Right lobe of liver (tissue), 6 donors: ENCODE measurements around the gene ADGRV1. TPM values are rescaled to one million over a fixed set of nuclear protein-coding genes. Genes with fewer than 3 reads are reported as not detected.

Experiments used
- ATAC-seq, 4 donors: fragments of 200-7000 bp; cut with Tn5 transposase; one replicate each; pipeline ENCODE4 v1.9.1; 2020; ENCODE audit warnings: mild to moderate bottlenecking in 4 of 4, moderate library complexity in 4 of 4
- DNase-seq, 3 donors: peaks; one replicate each; pipeline ENCODE4 v3.0.0-alpha.2; 2020
- H3K27ac ChIP-seq, 3 donors: fragments of 200-600 bp; one replicate each; pipeline ENCODE4 v1.8.0; 2022
- H3K27me3 ChIP-seq, 2 donors: fragments of 200-600 bp; one replicate each; pipeline ENCODE4 v1.8.0; 2022
- H3K36me3 ChIP-seq, 4 donors: fragments of 200-600 bp; sonication (generic) in 1 of 4; one replicate each; pipeline versions ENCODE4 v1.5.1 to v1.8.0; 2017 to 2022; ENCODE audit warnings: control low read depth in 1 of 4
- H3K4me1 ChIP-seq, 4 donors: fragments of 200-600 bp; sonication (generic) in 1 of 4; one replicate each; pipeline versions ENCODE4 v1.5.1 to v1.8.0; 2017 to 2022; ENCODE audit warnings: control low read depth in 1 of 4
- H3K4me3 ChIP-seq, 3 donors: fragments of 200-600 bp; one replicate each; pipeline ENCODE4 v1.8.0; 2022
- H3K9me3 ChIP-seq, 4 donors: fragments of 200-600 bp; sonication (generic) in 1 of 4; one replicate each; pipeline versions ENCODE4 v1.5.1 to v1.8.0; 2017 to 2022; ENCODE audit warnings: control low read depth in 1 of 4
- POLR2A ChIP-seq: fragments of 450-650 bp; IDR thresholded peaks from one replicate; pipeline ENCODE4 v1.6.1; 2017; ENCODE audit warnings: antibody characterized with exemption, mild to moderate bottlenecking
- WGBS: methylation state at CpG from one replicate; pipeline ENCODE4 v1.1.6; 2018; ENCODE audit warnings: low coverage, low lambda C conversion rate; ENCODE audit not compliant: insufficient coverage; ENCODE audit errors: missing lambda C conversion rate; 5-methylcytosine and 5-hydroxymethylcytosine counted together
- intact Hi-C, 2 donors: fragments of 100-400 bp; cut with DNase I; formaldehyde crosslinking; loops; one replicate each; pipeline versions ENCODE4 v1.11.2 to v1.14.1; 2022
- total RNA-seq, 6 experiments: library from RNA; depleted of rRNA in 2 of 6; stranded (reverse); fragments of >200 nt in 2 of 6; fragmentation: NEBNext Ultra II Directional in 3 of 6; extraction: Animal tissue kit (Norgen Biotek cat#: 25700) in 3 of 6; gene quantifications; one replicate each; pipeline versions ENCODE4 v1.1.0 to v1.2.4, GENCODE V29; 2016 to 2023
- TF ChIP-seq, protein P1 (sequence below), 4 donors: fragments of 200-600 bp in 3 of 4; fragments of 450-650 bp in 1 of 4; IDR thresholded peaks; one replicate each; pipeline versions ENCODE4 v1.5.1 to v1.8.0; 2016 to 2022; ENCODE audit warnings: antibody characterized with exemption in 4 of 4, mild to moderate bottlenecking in 2 of 4
- donor health status: DM: no; HTN: yes; CAD: no.
- donor health status: DM: no; HTN: no; CAD: no.
- donor health status: DM: no; HTN: no; CAD: no.
- donor health status: DM: no; HTN: yes; CAD: no.
- donor health status: DM: no; HTN: yes; CAD: no.

The ADGRV1 gene
- total RNA-seq, 6 experiments from 2014 or later, result 4.5 to 15.9 (median 7.4) TPM

DNA sequence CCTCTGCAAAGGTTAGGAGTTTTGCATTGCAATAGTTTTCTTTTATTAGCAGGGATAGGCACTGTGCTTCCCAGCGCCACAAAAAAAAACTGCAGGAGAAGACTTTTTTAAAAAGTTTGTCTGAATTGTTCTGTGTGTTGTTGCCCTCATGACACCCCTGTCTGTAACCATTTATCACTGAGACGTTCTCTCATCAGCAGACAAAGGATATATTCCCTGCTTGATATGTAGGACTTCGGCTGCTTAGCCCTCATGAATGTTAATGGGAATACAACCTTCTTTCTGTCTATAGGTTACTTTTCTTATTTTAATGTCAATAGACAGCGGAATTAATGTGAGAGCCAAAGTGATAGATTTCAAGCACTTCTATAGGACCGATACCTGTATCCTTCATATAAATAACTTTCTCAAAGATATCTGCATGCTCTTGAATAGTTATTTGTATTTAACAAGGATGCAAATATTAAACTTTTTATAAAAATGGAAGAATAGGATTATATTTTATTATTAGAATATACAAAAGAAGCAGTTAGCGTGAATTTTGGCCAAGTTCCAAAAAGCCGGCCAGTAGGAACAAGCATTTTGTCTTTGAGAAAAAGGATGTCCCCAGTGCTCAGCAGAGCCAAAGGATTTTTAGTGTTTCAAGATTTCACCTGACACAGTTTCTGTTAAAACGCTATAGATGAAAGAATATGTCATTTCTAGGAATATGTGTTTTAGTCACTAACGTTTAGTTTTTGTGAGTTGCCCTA, 27.7 kb upstream of the ADGRV1 start:
- 37% methylated on average over 9 of the region's 9 CpGs for WGBS
- peaks cover 0 to 28% (median 5%) of the 10 kb centered on the region in 4 donors for H3K4me1 ChIP-seq
- peak overlapping the region in 2 of 3 donors; percentile 83 to 85 for H3K4me3 ChIP-seq
- H3K36me3 ChIP-seq, result no peaks in the 10 kb centered on the region
- intact Hi-C loops, result no loop called here
- no peaks in the 10 kb centered on the region for H3K27me3 ChIP-seq
- no peak overlapping the region for H3K27ac ChIP-seq
- TF ChIP-seq POLR2A, result no peak
- TF ChIP-seq, protein P1, sequence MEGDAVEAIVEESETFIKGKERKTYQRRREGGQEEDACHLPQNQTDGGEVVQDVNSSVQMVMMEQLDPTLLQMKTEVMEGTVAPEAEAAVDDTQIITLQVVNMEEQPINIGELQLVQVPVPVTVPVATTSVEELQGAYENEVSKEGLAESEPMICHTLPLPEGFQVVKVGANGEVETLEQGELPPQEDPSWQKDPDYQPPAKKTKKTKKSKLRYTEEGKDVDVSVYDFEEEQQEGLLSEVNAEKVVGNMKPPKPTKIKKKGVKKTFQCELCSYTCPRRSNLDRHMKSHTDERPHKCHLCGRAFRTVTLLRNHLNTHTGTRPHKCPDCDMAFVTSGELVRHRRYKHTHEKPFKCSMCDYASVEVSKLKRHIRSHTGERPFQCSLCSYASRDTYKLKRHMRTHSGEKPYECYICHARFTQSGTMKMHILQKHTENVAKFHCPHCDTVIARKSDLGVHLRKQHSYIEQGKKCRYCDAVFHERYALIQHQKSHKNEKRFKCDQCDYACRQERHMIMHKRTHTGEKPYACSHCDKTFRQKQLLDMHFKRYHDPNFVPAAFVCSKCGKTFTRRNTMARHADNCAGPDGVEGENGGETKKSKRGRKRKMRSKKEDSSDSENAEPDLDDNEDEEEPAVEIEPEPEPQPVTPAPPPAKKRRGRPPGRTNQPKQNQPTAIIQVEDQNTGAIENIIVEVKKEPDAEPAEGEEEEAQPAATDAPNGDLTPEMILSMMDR (IDR thresholded peaks at IDR 0.05), result no peak
- DNase-seq (no peak), ATAC-seq (no peak)
- H3K9me3 ChIP-seq, result no peaks in the 10 kb centered on the region

DNA sequence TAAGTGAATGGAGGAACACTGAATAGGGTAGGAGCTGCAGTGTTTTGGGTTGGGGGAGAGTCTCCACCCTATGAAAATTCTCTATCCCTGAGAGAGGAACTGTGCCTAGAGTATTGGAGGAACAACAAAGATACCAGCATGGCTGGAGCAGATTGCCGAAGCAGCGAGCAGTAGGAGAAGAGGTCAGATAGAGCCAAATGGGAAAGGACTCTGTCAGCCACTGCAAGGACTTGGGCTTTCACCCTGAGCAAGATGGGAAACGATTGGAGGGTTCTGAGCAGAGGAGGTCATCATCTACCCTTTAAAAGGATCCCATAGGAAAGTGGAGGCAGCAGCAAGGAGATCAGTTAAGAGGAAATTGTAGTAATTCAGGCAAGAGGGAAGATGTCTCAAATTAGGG, 24.8 kb upstream of the ADGRV1 start:
- no peaks in the 10 kb centered on the region for H3K27me3 ChIP-seq
- TF ChIP-seq, protein P1 (IDR thresholded peaks at IDR 0.05), result no peak
- no peak for TF ChIP-seq POLR2A
- WGBS, result 61% methylated on average over 3 of the region's 3 CpGs
- peaks cover 0 to 7% (median 2%) of the 10 kb centered on the region in 4 donors for H3K4me1 ChIP-seq
- intact Hi-C loops, result no loop called here
- no peaks in the 10 kb centered on the region for H3K36me3 ChIP-seq
- H3K9me3 ChIP-seq, result no peaks in the 10 kb centered on the region
- H3K4me3 ChIP-seq, result no peak overlapping the region
- DNase-seq (no peak), ATAC-seq (no peak)
- H3K27ac ChIP-seq, result no peak overlapping the region

DNA sequence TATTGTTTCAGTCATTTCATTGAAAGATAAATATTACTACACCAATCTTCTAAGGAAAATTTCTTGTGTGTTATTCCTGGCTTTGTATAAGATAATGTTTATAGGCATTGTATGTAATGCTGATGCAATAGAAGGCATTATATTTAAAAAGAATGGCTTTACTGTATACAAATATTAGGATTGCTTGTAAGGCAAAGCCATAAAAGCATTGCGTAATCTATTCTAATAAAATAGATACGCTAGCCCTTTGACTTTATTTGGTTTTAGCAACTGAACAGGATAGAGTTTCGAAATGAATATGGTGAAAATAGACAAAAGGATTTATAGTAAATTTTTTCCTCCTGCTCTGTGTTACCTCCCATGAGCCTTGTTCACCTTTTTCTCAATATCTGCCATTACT, 23.7 kb upstream of the ADGRV1 start:
- DNase-seq, result no peak
- no peak for ATAC-seq
- intact Hi-C loops, result no loop called here
- H3K36me3 ChIP-seq, result no peaks in the 10 kb centered on the region
- H3K4me1 ChIP-seq, result peaks cover 0 to 7% (median 2%) of the 10 kb centered on the region in 4 donors
- H3K4me3 ChIP-seq, result no peak overlapping the region
- no peaks in the 10 kb centered on the region for H3K27me3 ChIP-seq
- H3K9me3 ChIP-seq, result no peaks in the 10 kb centered on the region
- no peak overlapping the region for H3K27ac ChIP-seq
- 41% methylated on average over 3 of the region's 3 CpGs for WGBS
- TF ChIP-seq, protein P1 (IDR thresholded peaks at IDR 0.05), result no peak
- TF ChIP-seq POLR2A, result no peak

DNA sequence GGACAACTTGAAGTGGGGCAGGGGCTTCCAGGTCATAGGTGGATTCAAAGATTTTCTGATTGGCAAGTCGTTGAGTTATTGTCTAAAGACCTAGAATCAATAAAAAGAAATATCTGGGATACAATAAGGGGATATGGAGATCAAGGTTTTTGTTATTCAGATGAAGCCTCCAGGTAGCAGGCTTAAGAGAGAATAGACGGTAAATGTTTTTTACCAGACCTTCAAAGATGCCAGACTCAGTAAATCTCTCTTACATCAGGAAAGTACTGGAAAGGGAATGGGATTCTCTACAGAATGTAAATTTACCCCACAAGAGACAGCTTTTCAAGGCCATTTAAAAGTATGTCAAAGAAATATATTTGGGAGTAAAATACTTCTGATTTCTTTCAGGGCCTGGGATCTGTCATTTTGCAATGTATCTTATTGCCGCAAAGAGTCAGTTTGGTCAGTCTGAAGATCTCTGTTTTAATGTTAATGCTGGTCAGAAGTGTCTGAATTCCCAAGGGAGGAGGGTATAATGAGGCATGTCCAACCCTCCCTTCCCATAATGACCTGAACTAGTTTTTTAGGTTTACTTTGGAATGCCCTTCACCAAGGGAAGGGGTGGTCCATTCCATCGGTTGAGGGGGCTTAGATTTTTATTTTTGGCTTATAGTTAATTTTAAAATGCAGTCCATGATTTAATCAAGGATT, 15.6 kb upstream of the ADGRV1 start:
- ATAC-seq (no peak), DNase-seq (no peak)
- no peaks in the 10 kb centered on the region for H3K36me3 ChIP-seq
- H3K4me3 ChIP-seq, result no peak overlapping the region
- no peak overlapping the region for H3K27ac ChIP-seq
- peaks cover 0 to 8% of the 10 kb centered on the region in 2 donors for H3K27me3 ChIP-seq
- TF ChIP-seq POLR2A, result no peak
- TF ChIP-seq, protein P1 (IDR thresholded peaks at IDR 0.05), result no peak
- H3K4me1 ChIP-seq, result no peaks in the 10 kb centered on the region
- 43% methylated on average over 4 of the region's 4 CpGs for WGBS
- intact Hi-C loops, result no loop called here
- H3K9me3 ChIP-seq, result no peaks in the 10 kb centered on the region
